ENCODE results near the gene LRBA. TPM values are rescaled to one million over a fixed set of nuclear protein-coding genes. Genes with fewer than 3 reads are reported as not detected.
A peak's percentile ranks its signal among the peaks of the same experiment; 100 is the strongest.
"Not testable (repeated sequence)": the region's sequence is repeated elsewhere in the genome, so short reads cannot be mapped to it uniquely, and the experiment has no call there.

The LRBA gene, protein sequence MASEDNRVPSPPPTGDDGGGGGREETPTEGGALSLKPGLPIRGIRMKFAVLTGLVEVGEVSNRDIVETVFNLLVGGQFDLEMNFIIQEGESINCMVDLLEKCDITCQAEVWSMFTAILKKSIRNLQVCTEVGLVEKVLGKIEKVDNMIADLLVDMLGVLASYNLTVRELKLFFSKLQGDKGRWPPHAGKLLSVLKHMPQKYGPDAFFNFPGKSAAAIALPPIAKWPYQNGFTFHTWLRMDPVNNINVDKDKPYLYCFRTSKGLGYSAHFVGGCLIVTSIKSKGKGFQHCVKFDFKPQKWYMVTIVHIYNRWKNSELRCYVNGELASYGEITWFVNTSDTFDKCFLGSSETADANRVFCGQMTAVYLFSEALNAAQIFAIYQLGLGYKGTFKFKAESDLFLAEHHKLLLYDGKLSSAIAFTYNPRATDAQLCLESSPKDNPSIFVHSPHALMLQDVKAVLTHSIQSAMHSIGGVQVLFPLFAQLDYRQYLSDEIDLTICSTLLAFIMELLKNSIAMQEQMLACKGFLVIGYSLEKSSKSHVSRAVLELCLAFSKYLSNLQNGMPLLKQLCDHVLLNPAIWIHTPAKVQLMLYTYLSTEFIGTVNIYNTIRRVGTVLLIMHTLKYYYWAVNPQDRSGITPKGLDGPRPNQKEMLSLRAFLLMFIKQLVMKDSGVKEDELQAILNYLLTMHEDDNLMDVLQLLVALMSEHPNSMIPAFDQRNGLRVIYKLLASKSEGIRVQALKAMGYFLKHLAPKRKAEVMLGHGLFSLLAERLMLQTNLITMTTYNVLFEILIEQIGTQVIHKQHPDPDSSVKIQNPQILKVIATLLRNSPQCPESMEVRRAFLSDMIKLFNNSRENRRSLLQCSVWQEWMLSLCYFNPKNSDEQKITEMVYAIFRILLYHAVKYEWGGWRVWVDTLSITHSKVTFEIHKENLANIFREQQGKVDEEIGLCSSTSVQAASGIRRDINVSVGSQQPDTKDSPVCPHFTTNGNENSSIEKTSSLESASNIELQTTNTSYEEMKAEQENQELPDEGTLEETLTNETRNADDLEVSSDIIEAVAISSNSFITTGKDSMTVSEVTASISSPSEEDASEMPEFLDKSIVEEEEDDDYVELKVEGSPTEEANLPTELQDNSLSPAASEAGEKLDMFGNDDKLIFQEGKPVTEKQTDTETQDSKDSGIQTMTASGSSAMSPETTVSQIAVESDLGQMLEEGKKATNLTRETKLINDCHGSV (N-terminal part only)
- total RNA-seq: 10 to 100 TPM; 13.3 to 21.2 (median 20.1) TPM

- intact Hi-C loops (cut with DNase I): no loop called here
- no peak for TF ChIP-seq CTCF (IDR thresholded peaks at IDR 0.05)
- no peak for TF ChIP-seq POLR2AphosphoS5 (IDR thresholded peaks at IDR 0.05)
- no peak for TF ChIP-seq POLR2A (IDR thresholded peaks at IDR 0.05; ENCODE audit: low read depth)
- no peak for TF ChIP-seq EP300 (IDR thresholded peaks at IDR 0.05)
- peak; percentile 93 for DNase-seq (ENCODE audit: extremely low spot score)
- Histone ChIP-seq H3K36me3 (no peaks in the 10 kb centered on the region), H3K27ac (replicated peaks in 1 of 4) (peak within 1 kb of the TSS; percentile 88 to 91 (median 90)), H3K4me3 (peak within 1 kb of the TSS; percentile 91 to 99 (median 95)), H3K4me1 (peaks cover 9 to 32% (median 22%) of the 10 kb centered on the region in 4 donors), H3K27me3 (no peaks in the 10 kb centered on the region), H3K9me3 (no peaks in the 10 kb centered on the region)
- WGBS: under 1% methylated on average over 37 of the region's 37 CpGs
Measured at GRCh38 chr4:151014521-151015458, at the start of gene LRBA. Gene LRBA, minus strand, starts transcription at chr4:151015284. Its CDS starts 642 bp downstream, at chr4:151014642.

DNA sequence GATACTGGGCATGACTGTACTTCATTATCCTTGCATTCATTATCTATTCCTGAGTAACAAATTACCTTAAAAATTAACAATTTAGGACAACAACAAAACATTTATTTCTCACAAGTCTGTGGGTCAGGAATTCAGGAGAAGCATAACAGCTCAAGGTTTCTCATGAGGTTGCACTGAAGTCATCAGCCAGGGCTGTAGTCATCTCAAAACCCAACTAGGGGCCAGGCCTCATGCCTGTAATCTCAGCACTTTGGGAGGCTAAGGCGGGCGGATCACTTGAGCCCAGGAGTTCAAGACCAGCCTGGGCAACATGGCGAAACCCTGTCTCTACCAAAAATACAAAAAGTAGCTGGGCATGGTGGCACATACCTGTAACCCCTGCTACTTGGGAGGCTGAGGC, 48.1 kb upstream of the LRBA start:
- H3K27me3 ChIP-seq; H3K4me3 ChIP-seq; H3K4me1 ChIP-seq; H3K9me3 ChIP-seq; H3K36me3 ChIP-seq; intact Hi-C loops (cut with DNase I); H3K27ac ChIP-seq (replicated peaks in 1 of 4); DNase-seq (ENCODE audit: extremely low spot score): not testable (repeated sequence)
- 93% methylated on average over 3 of the region's 3 CpGs for WGBS

- Histone ChIP-seq H3K36me3 (no peaks in the 10 kb centered on the region), H3K27me3 (no peaks in the 10 kb centered on the region), H3K27ac (replicated peaks in 1 of 4) (no peak overlapping the region), H3K4me1 (no peaks in the 10 kb centered on the region), H3K9me3 (no peaks in the 10 kb centered on the region), H3K4me3 (no peak overlapping the region)
- intact Hi-C loops (cut with DNase I): no loop called here
- TF ChIP-seq CTCF (IDR thresholded peaks at IDR 0.05) (no peak), POLR2AphosphoS5 (IDR thresholded peaks at IDR 0.05) (no peak), POLR2A (IDR thresholded peaks at IDR 0.05; ENCODE audit: low read depth) (no peak), EP300 (IDR thresholded peaks at IDR 0.05) (no peak)
- no peak for DNase-seq (ENCODE audit: extremely low spot score)
- WGBS: 50% methylated on average over 1 of the region's 1 CpG
Measured at GRCh38 chr4:151055539-151055938, 40.5 kb upstream of the LRBA start.

DNA sequence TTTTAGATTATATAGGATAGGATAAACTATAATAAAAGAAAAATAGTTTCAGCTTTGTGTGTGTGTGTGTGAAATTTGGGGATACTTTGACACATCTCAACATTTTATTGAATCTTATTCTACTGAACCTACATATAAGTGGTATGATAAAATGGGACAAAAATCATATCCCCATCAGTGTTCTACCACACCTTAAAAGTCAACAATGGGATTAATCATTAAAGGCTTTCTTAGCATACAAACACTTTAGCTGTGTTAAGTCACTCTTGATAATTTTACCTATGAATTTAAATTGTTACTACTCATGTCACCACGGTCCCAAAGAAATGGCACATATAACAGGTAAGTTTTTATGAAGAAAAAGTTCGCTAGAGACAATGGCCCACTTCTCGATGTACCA, 37.7 kb upstream of the LRBA start:
- no peak overlapping the region for H3K4me3 ChIP-seq
- H3K36me3 ChIP-seq: no peaks in the 10 kb centered on the region
- intact Hi-C loops (cut with DNase I): no loop called here
- H3K4me1 ChIP-seq: no peaks in the 10 kb centered on the region
- no peak for DNase-seq (ENCODE audit: extremely low spot score)
- H3K9me3 ChIP-seq: no peaks in the 10 kb centered on the region
- no peaks in the 10 kb centered on the region for H3K27me3 ChIP-seq
- H3K27ac ChIP-seq (replicated peaks in 1 of 4): no peak overlapping the region
- TF ChIP-seq EP300 (IDR thresholded peaks at IDR 0.05) (no peak), POLR2A (IDR thresholded peaks at IDR 0.05; ENCODE audit: low read depth) (no peak), POLR2AphosphoS5 (IDR thresholded peaks at IDR 0.05) (no peak), CTCF (IDR thresholded peaks at IDR 0.05) (no peak)
- WGBS: 97% methylated on average over 3 of the region's 3 CpGs
